ENCODE measurements around the gene CCM2.
"Not testable (repeated sequence)": the region's sequence is repeated elsewhere in the genome, so short reads cannot be mapped to it uniquely, and the experiment has no call there.

CCM2 gene

GRCh38 chr7:45021604-45022296, 21.7 kb downstream of the CCM2 start:
- DNase-seq: peak in 38 of 42 donors; percentile 9 to 93 (median 61)
- intact Hi-C loops (cut with DNase I): no loop called here

- intact Hi-C loops (cut with DNase I): no loop called here
- DNase-seq: no peak
Observed at GRCh38 chr7:45024126-45024744, 24.2 kb downstream of the CCM2 start.

GRCh38 chr7:45025473-45025872, 25.5 kb downstream of the CCM2 start:
- intact Hi-C loops (cut with DNase I); DNase-seq: not testable (repeated sequence)

GRCh38 chr7:45026013-45026412, 26.0 kb downstream of the CCM2 start:
- intact Hi-C loops (cut with DNase I): no loop called here
- no peak for DNase-seq

- no peak for DNase-seq
- intact Hi-C loops (cut with DNase I): no loop called here
Observed at GRCh38 chr7:45026984-45027773, 27.2 kb downstream of the CCM2 start.

- intact Hi-C loops (cut with DNase I): no loop called here
- DNase-seq: no peak
Observed at GRCh38 chr7:45027774-45028114, 27.7 kb downstream of the CCM2 start.

- intact Hi-C loops (cut with DNase I): no loop called here
- peak in 24 of 42 donors; percentile 7 to 75 (median 34) for DNase-seq
Observed at GRCh38 chr7:45028138-45028919, 28.3 kb downstream of the CCM2 start.

- intact Hi-C loops (cut with DNase I): no loop called here
- peak in 1 of 42 donors; percentile 17 for DNase-seq
Observed at GRCh38 chr7:45028920-45029344, 28.9 kb downstream of the CCM2 start.

GRCh38 chr7:45031829-45032228, 31.8 kb downstream of the CCM2 start:
- DNase-seq: peak in 41 of 42 donors; percentile 25 to 90 (median 65)
- intact Hi-C loops (cut with DNase I): no loop called here

- no peak for DNase-seq
- intact Hi-C loops (cut with DNase I): no loop called here
Observed at GRCh38 chr7:45032421-45032820, 32.4 kb downstream of the CCM2 start.

GRCh38 chr7:45033261-45033930, 33.4 kb downstream of the CCM2 start:
- intact Hi-C loops (cut with DNase I): no loop called here
- no peak for DNase-seq

- intact Hi-C loops (cut with DNase I): no loop called here
- DNase-seq: peak in 3 of 42 donors; percentile 14 to 30 (median 23)
Observed at GRCh38 chr7:45033931-45034290, 33.9 kb downstream of the CCM2 start.

- intact Hi-C loops (cut with DNase I); DNase-seq: not testable (repeated sequence)
Observed at GRCh38 chr7:45034710-45035109, 34.7 kb downstream of the CCM2 start.

GRCh38 chr7:45035371-45035770, 35.4 kb downstream of the CCM2 start:
- peak in 1 of 42 donors; percentile 18 for DNase-seq
- intact Hi-C loops (cut with DNase I): no loop called here

- no peak for DNase-seq
- intact Hi-C loops (cut with DNase I): no loop called here
Observed at GRCh38 chr7:45035893-45036292, 35.9 kb downstream of the CCM2 start.

- peak in 1 of 42 donors; percentile 18 for DNase-seq
Observed at GRCh38 chr7:45036317-45036716, 36.3 kb downstream of the CCM2 start.

GRCh38 chr7:45036796-45037195, 36.8 kb downstream of the CCM2 start:
- intact Hi-C loops (cut with DNase I): no loop called here
- no peak for DNase-seq

More at GRCh38 chr7:45036317-45036716, 36.3 kb downstream of the CCM2 start:
- intact Hi-C loops (cut with DNase I): no loop called here

GRCh38 chr7:45037876-45038275, 37.9 kb downstream of the CCM2 start:
- intact Hi-C loops (cut with DNase I): no loop called here
- DNase-seq: no peak

- intact Hi-C loops (cut with DNase I): no loop called here
- no peak for DNase-seq
Observed at GRCh38 chr7:45039106-45039505, 39.1 kb downstream of the CCM2 start.
